Osteocyte (in vitro differentiated cells): ENCODE measurements around the gene SHC1. TPM values are rescaled to one million over a fixed set of nuclear protein-coding genes. Genes with fewer than 3 reads are reported as not detected.

Experiments
- DNase-seq: peaks from one replicate; pipeline ENCODE4 v3.0.0; 2021; ENCODE audit warnings: mixed read lengths; ENCODE audit not compliant: unreplicated experiment; ENCODE audit errors: extremely low spot score
- H3K27ac Mint-ChIP-seq: one replicate; pipeline ENCODE4 v1.8.0; 2021; ENCODE audit warnings: mild to moderate bottlenecking, mixed read lengths; ENCODE audit not compliant: unreplicated experiment
- H3K27me3 Mint-ChIP-seq: one replicate; pipeline ENCODE4 v1.8.0; 2021; ENCODE audit warnings: mixed read lengths; ENCODE audit not compliant: unreplicated experiment
- H3K36me3 Mint-ChIP-seq: one replicate; pipeline ENCODE4 v1.8.0; 2021; ENCODE audit warnings: mixed read lengths; ENCODE audit not compliant: unreplicated experiment
- H3K4me1 Mint-ChIP-seq: one replicate; pipeline ENCODE4 v1.8.0; 2021; ENCODE audit warnings: mixed read lengths; ENCODE audit not compliant: unreplicated experiment
- H3K4me3 Mint-ChIP-seq: one replicate; pipeline ENCODE4 v1.8.0; 2021; ENCODE audit warnings: mild to moderate bottlenecking, moderate library complexity, mixed read lengths; ENCODE audit not compliant: unreplicated experiment
- H3K9me3 Mint-ChIP-seq: one replicate; pipeline ENCODE4 v1.8.0; 2021; ENCODE audit warnings: mixed read lengths; ENCODE audit not compliant: unreplicated experiment
- CTCF ChIP-seq: fragments of 200-600 bp; sonication (generic); IDR thresholded peaks from 2 replicates; pipeline ENCODE4 v1.5.0; 2021; ENCODE audit warnings: antibody characterized with exemption, mild to moderate bottlenecking, moderate library complexity
- total RNA-seq: library from RNA; stranded (reverse); gene quantifications from 2 replicates; pipeline ENCODE4 v1.2.1, GENCODE V29; 2021

The SHC1 gene
- total RNA-seq, 1 donor from 2014 or later = 239 TPM

GRCh38 chr1:155003766-155004351, 33.3 kb upstream of the SHC1 start:
- no peaks in the 10 kb centered on the region for H3K27me3 Mint-ChIP-seq
- H3K9me3 Mint-ChIP-seq = no peaks in the 10 kb centered on the region
- H3K36me3 Mint-ChIP-seq = no peaks in the 10 kb centered on the region
- peak overlapping the region; percentile 96 for H3K27ac Mint-ChIP-seq
- DNase-seq = no peak
- no peak for TF ChIP-seq CTCF
- peaks cover 32% of the 10 kb centered on the region for H3K4me1 Mint-ChIP-seq
- peak overlapping the region; percentile 91 for H3K4me3 Mint-ChIP-seq

GRCh38 chr1:155003227-155003765, 32.7 kb upstream of the SHC1 start:
- Mint-ChIP-seq H3K36me3 (no peaks in the 10 kb centered on the region), H3K4me1 (peaks cover 34% of the 10 kb centered on the region), H3K27me3 (no peaks in the 10 kb centered on the region), H3K4me3 (peak overlapping the region; percentile 91), H3K9me3 (no peaks in the 10 kb centered on the region), H3K27ac (peak overlapping the region; percentile 96)
- DNase-seq = no peak
- no peak for TF ChIP-seq CTCF

- Mint-ChIP-seq H3K36me3 (no peaks in the 10 kb centered on the region), H3K4me1 (peaks cover 34% of the 10 kb centered on the region), H3K27me3 (no peaks in the 10 kb centered on the region), H3K27ac (peak within 1 kb of the TSS; percentile 96), H3K4me3 (peak within 1 kb of the TSS; percentile 94), H3K9me3 (no peaks in the 10 kb centered on the region)
- DNase-seq = no peak
- no peak for TF ChIP-seq CTCF
Measured at GRCh38 chr1:155002464-155003226, 32.1 kb upstream of the SHC1 start, which contains the start of gene ZBTB7B. ZBTB7B (plus strand) TSS chr1:155002802; CDS start chr1:155014661, 11,859 bp downstream.

- H3K36me3 Mint-ChIP-seq = no peaks in the 10 kb centered on the region
- H3K9me3 Mint-ChIP-seq = no peaks in the 10 kb centered on the region
- no peaks in the 10 kb centered on the region for H3K27me3 Mint-ChIP-seq
- DNase-seq = peak; percentile 100
- TF ChIP-seq CTCF = peak; percentile 56
- peak overlapping the region; percentile 94 for H3K4me3 Mint-ChIP-seq
- H3K27ac Mint-ChIP-seq = peak overlapping the region; percentile 95
- peaks cover 34% of the 10 kb centered on the region for H3K4me1 Mint-ChIP-seq
Measured at GRCh38 chr1:155001675-155002463, 31.3 kb upstream of the SHC1 start.

- H3K9me3 Mint-ChIP-seq = no peaks in the 10 kb centered on the region
- TF ChIP-seq CTCF = no peak
- no peak for DNase-seq
- H3K36me3 Mint-ChIP-seq = no peaks in the 10 kb centered on the region
- H3K4me1 Mint-ChIP-seq = peaks cover 31% of the 10 kb centered on the region
- H3K27me3 Mint-ChIP-seq = no peaks in the 10 kb centered on the region
- H3K4me3 Mint-ChIP-seq = peak overlapping the region; percentile 94
- H3K27ac Mint-ChIP-seq = peak overlapping the region; percentile 95
Measured at GRCh38 chr1:155001425-155001674, 30.8 kb upstream of the SHC1 start.
